Panc1 (cell line): ENCODE results near the gene FPR2. TPM values are rescaled to one million over a fixed set of nuclear protein-coding genes. Genes with fewer than 3 reads are reported as not detected.

Experiments
- ATAC-seq: fragments of 200-7000 bp; cut with Tn5 transposase; 2 replicates; pipeline ENCODE4 v1.9.1; 2020; ENCODE audit warnings: mild to moderate bottlenecking, moderate library complexity
- BruUV-seq: library from RNA; stranded (reverse); fragments of 400-500 nt; replicated peaks from 2 replicates; lab custom pipeline; 2021; lab: Mats Ljungman, UMichigan
- CTCF ChIA-PET: fragments of 300-600 bp; sonication (Branson Sonifier 250); formaldehyde crosslinking; loops from one replicate; lab custom pipeline; 2022; ENCODE audit warnings: antibody characterized with exemption; lab: Charles Lee
- POLR2A ChIA-PET: fragments of 300-600 bp; sonication (Branson Sonifier 250); formaldehyde crosslinking; loops from one replicate; lab custom pipeline; 2022; ENCODE audit warnings: antibody characterized with exemption; lab: Charles Lee
- DNase-seq: peaks from one replicate; pipeline ENCODE4 v3.0.0-alpha.2; 2010; ENCODE audit warnings: low read depth, low spot score
- H3K27ac ChIP-seq: 2 replicates; pipeline ENCODE4 v1.5.1; 2011; ENCODE audit warnings: mild to moderate bottlenecking, low read length, inconsistent platforms
- H3K27me3 ChIP-seq: fragments of 200-500 bp; sonication (Bioruptor generic); 2 replicates; pipeline ENCODE4 v1.6.0; 2014; ENCODE audit warnings: low read length, inconsistent platforms; ENCODE audit not compliant: control insufficient read depth, insufficient read depth
- H3K36me3 ChIP-seq: fragments of 200-500 bp; sonication (Bioruptor generic); 2 replicates; pipeline ENCODE4 v1.5.1; 2014; ENCODE audit warnings: inconsistent platforms, mild to moderate bottlenecking, low read length, moderate library complexity; ENCODE audit not compliant: control insufficient read depth, insufficient read depth
- H3K4me1 ChIP-seq: 2 replicates; pipeline ENCODE4 v1.5.1; 2011; ENCODE audit warnings: inconsistent platforms, mild to moderate bottlenecking, low read length, moderate library complexity; ENCODE audit not compliant: control insufficient read depth, insufficient read depth
- H3K4me3 ChIP-seq, 2 experiments: 2 replicates each; pipeline ENCODE4 v1.5.1; 2011 to 2012; ENCODE audit warnings: low read depth in 2 of 2, low read length in 2 of 2, mild to moderate bottlenecking in 2 of 2, inconsistent platforms in 1 of 2, moderate library complexity in 1 of 2
- H3K9me3 ChIP-seq: fragments of 200-500 bp; sonication (Bioruptor generic); 2 replicates; pipeline ENCODE4 v1.5.1; 2014; ENCODE audit warnings: low read depth, mild to moderate bottlenecking, inconsistent platforms, low read length, moderate library complexity; ENCODE audit not compliant: control insufficient read depth, insufficient read depth
- CTCF ChIP-seq: fragments of 450-650 bp; IDR thresholded peaks from 2 replicates; pipeline ENCODE4 v1.5.1; 2017; ENCODE audit warnings: mild to moderate bottlenecking
- POLR2AphosphoS5 ChIP-seq: IDR thresholded peaks from 2 replicates; pipeline ENCODE4 v1.6.1; 2012; ENCODE audit warnings: mild to moderate bottlenecking, low read depth, low read length, moderate library complexity
- REST ChIP-seq, 2 experiments: IDR thresholded peaks; 2 replicates each; pipeline ENCODE4 v1.6.1; 2011 to 2012; ENCODE audit warnings: low read depth in 2 of 2, control low read depth in 1 of 2, low read length in 1 of 2, mild to moderate bottlenecking in 1 of 2, moderate library complexity in 1 of 2; ENCODE audit not compliant: insufficient read depth in 1 of 2
- SIN3A ChIP-seq: IDR thresholded peaks from 2 replicates; pipeline ENCODE4 v1.6.1; 2012; ENCODE audit warnings: low read depth, mild to moderate bottlenecking, low read length, moderate library complexity, borderline replicate concordance; ENCODE audit not compliant: insufficient read depth
- TCF7L2 ChIP-seq: IDR thresholded peaks from 2 replicates; pipeline ENCODE4 v1.6.1; 2011; ENCODE audit warnings: mild to moderate bottlenecking, low read depth, low read length, inconsistent platforms
- in situ Hi-C: cut with HindIII; loops from 2 replicates; pipeline ENCODE4 v1.10.0; 2016; ENCODE audit warnings: low sequenced_read_pairs, low pct_unique_long_range_greater_than_20kb
- intact Hi-C: fragments of 100-400 bp; cut with micrococcal nuclease; formaldehyde crosslinking; loops from one replicate; pipeline ENCODE4 v1.10.0; 2022; ENCODE audit not compliant: unreplicated experiment
- total RNA-seq: library from RNA; stranded (reverse); gene quantifications from one replicate; pipeline ENCODE4 v1.2.1, GENCODE V29; 2021; ENCODE audit not compliant: unreplicated experiment

The FPR2 gene
- total RNA-seq, 1 experiment from 2014 or later = not detected

DNA sequence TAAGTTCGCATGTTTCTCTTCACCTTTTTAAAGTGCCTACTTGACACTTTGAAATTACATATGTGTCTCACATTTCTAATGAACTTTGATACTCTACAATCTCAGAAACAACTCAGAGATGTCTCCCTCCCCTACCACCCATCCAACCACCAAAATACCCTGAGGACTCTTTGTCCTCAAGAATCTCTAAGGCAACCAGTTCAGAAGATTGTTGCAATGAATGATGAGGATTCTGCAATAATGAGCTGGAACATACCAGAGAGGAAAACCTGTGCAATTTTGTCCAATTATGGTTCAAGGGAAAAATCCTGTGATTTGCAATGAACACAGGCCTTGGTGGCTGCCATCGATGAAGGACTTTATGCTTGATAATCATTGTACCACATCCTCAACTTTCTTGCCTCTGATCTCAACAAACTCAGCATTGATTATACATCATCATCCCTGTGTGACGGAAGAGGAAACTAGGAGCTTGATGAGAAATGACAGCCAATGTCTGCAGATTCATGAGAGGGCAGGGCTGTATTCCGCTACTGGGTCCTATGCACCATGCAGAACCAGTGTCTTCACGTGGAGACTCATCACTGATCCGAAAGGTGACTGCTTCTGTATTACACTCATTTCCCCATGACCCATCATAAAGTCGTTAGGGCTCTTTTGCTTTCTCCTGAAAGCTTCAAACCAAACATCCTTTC lies 10.4 kb upstream of the FPR2 start:
- CTCF ChIA-PET = no interaction called here
- POLR2A ChIA-PET = no interaction called here
- DNase-seq (no peak), ATAC-seq (no peak)
- BruUV-seq = no TSS peak
- Histone ChIP-seq H3K4me1 (no peaks in the 10 kb centered on the region), H3K36me3 (no peaks in the 10 kb centered on the region), H3K27me3 (no peaks in the 10 kb centered on the region), H3K27ac (no peak overlapping the region), H3K4me3 (no peak overlapping the region), H3K9me3 (no peaks in the 10 kb centered on the region)
- in situ Hi-C loops (no loop called here), intact Hi-C loops (no loop called here)
- TF ChIP-seq CTCF (no peak), POLR2AphosphoS5 (no peak), SIN3A (no peak), REST (IDR thresholded peaks at IDR 0.05; ENCODE audit: insufficient read depth in 1 of 2, low read depth in 2 of 2, low read length in 1 of 2) (no peak), TCF7L2 (no peak)

DNA sequence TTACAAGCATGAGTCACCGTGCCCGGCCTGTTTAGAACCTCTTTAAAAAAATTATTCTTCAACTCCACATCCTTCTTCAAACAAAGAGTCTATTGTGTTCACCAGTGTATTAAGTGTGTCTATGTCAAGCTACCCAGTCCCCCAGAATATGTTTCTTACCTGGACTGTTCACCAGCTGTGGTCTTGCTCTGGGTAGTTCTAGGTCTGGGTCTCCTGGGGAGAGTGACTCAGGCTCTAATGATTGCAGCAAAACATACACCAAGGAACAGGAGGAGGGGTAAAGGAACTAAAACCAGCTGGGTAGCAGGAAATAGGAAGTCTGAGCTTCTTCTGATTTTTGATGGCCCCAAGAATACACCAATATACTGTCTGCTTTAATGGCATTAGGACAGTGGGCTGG lies 9.3 kb upstream of the FPR2 start, which contains the start of gene FPR1:
Gene FPR1 (minus strand): TSS at position 224 of the 400 bp plus-strand sequence. CDS start 4,884 bp downstream, outside the sequence.
- CTCF ChIA-PET = no interaction called here
- no peaks in the 10 kb centered on the region for H3K4me1 ChIP-seq
- BruUV-seq = no TSS peak
- no peaks in the 10 kb centered on the region for H3K9me3 ChIP-seq
- no peak within 1 kb of the TSS for H3K4me3 ChIP-seq
- in situ Hi-C loops = no loop called here
- H3K27ac ChIP-seq = no peak within 1 kb of the TSS
- DNase-seq = no peak
- no peaks in the 10 kb centered on the region for H3K27me3 ChIP-seq
- TF ChIP-seq REST (IDR thresholded peaks at IDR 0.05; ENCODE audit: insufficient read depth in 1 of 2, low read depth in 2 of 2, low read length in 1 of 2) (no peak), POLR2AphosphoS5 (no peak), SIN3A (no peak), TCF7L2 (no peak), CTCF (no peak)
- no peaks in the 10 kb centered on the region for H3K36me3 ChIP-seq
- POLR2A ChIA-PET = interaction anchor here (0.6 kb wide), 1 partner anchor 558 kb away, joined by 3 read pairs; no protein-coding TSS in a partner anchor
- ATAC-seq = no peak
- intact Hi-C loops = no loop called here
